Right lobe of liver (tissue), 6 donors: ENCODE results near the gene AATK. TPM values are rescaled to one million over a fixed set of nuclear protein-coding genes. Genes with fewer than 3 reads are reported as not detected.

ENCODE experiments used
- ATAC-seq, 4 donors: fragments of 200-7000 bp; cut with Tn5 transposase; one replicate each; pipeline ENCODE4 v1.9.1; 2020; ENCODE audit warnings: mild to moderate bottlenecking in 4 of 4, moderate library complexity in 4 of 4
- DNase-seq, 3 donors: peaks; one replicate each; pipeline ENCODE4 v3.0.0-alpha.2; 2020
- H3K27ac ChIP-seq, 3 donors: fragments of 200-600 bp; one replicate each; pipeline ENCODE4 v1.8.0; 2022
- H3K27me3 ChIP-seq, 2 donors: fragments of 200-600 bp; one replicate each; pipeline ENCODE4 v1.8.0; 2022
- H3K36me3 ChIP-seq, 4 donors: fragments of 200-600 bp; sonication (generic) in 1 of 4; one replicate each; pipeline versions ENCODE4 v1.5.1 to v1.8.0; 2017 to 2022; ENCODE audit warnings: control low read depth in 1 of 4
- H3K4me1 ChIP-seq, 4 donors: fragments of 200-600 bp; sonication (generic) in 1 of 4; one replicate each; pipeline versions ENCODE4 v1.5.1 to v1.8.0; 2017 to 2022; ENCODE audit warnings: control low read depth in 1 of 4
- H3K4me3 ChIP-seq, 3 donors: fragments of 200-600 bp; one replicate each; pipeline ENCODE4 v1.8.0; 2022
- H3K9me3 ChIP-seq, 4 donors: fragments of 200-600 bp; sonication (generic) in 1 of 4; one replicate each; pipeline versions ENCODE4 v1.5.1 to v1.8.0; 2017 to 2022; ENCODE audit warnings: control low read depth in 1 of 4
- CTCF ChIP-seq, 4 donors: fragments of 200-600 bp in 3 of 4; fragments of 450-650 bp in 1 of 4; IDR thresholded peaks; one replicate each; pipeline versions ENCODE4 v1.5.1 to v1.8.0; 2016 to 2022; ENCODE audit warnings: antibody characterized with exemption in 4 of 4, mild to moderate bottlenecking in 2 of 4
- POLR2A ChIP-seq: fragments of 450-650 bp; IDR thresholded peaks from one replicate; pipeline ENCODE4 v1.6.1; 2017; ENCODE audit warnings: antibody characterized with exemption, mild to moderate bottlenecking
- WGBS: methylation state at CpG from one replicate; pipeline ENCODE4 v1.1.6; 2018; ENCODE audit warnings: low coverage, low lambda C conversion rate; ENCODE audit not compliant: insufficient coverage; ENCODE audit errors: missing lambda C conversion rate; 5-methylcytosine and 5-hydroxymethylcytosine counted together
- intact Hi-C, 2 donors: fragments of 100-400 bp; cut with DNase I; formaldehyde crosslinking; loops; one replicate each; pipeline versions ENCODE4 v1.11.2 to v1.14.1; 2022
- total RNA-seq, 6 experiments: library from RNA; depleted of rRNA in 2 of 6; stranded (reverse); fragments of >200 nt in 2 of 6; fragmentation: NEBNext Ultra II Directional in 3 of 6; extraction: Animal tissue kit (Norgen Biotek cat#: 25700) in 3 of 6; gene quantifications; one replicate each; pipeline versions ENCODE4 v1.1.0 to v1.2.4, GENCODE V29; 2016 to 2023
- donor health status: DM: no; HTN: yes; CAD: no.
- donor health status: DM: no; HTN: no; CAD: no.
- donor health status: DM: no; HTN: no; CAD: no.
- donor health status: DM: no; HTN: yes; CAD: no.
- donor health status: DM: no; HTN: yes; CAD: no.

AATK gene
- total RNA-seq, 6 experiments from 2014 or later, result 0.31 to 1.2 (median 0.86) TPM

GRCh38 chr17:81109957-81110356 is 56.1 kb downstream of the AATK start:
- no peaks in the 10 kb centered on the region for H3K4me1 ChIP-seq
- TF ChIP-seq CTCF (IDR thresholded peaks at IDR 0.05) (no peak), POLR2A (no peak)
- DNase-seq (no peak), ATAC-seq (no peak)
- H3K9me3 ChIP-seq, result no peaks in the 10 kb centered on the region
- peaks cover 0 to 62% (median 32%) of the 10 kb centered on the region in 4 donors for H3K36me3 ChIP-seq
- intact Hi-C loops, result loop anchor here in 1 of 2 donors (10.0 kb wide), 1 partner anchor 115 kb away; the partner anchor contains the start of gene CHMP6
- 91% methylated on average over 15 of the region's 22 CpGs for WGBS
- no peaks in the 10 kb centered on the region for H3K27me3 ChIP-seq
- no peak overlapping the region for H3K4me3 ChIP-seq
- H3K27ac ChIP-seq, result no peak overlapping the region

GRCh38 chr17:81108220-81108619 is 57.8 kb downstream of the AATK start:
- intact Hi-C loops, result loop anchor here in 1 of 2 donors (10.0 kb wide), 1 partner anchor 113 kb away; the partner anchor contains the start of gene CHMP6
- H3K36me3 ChIP-seq, result peaks cover 0 to 78% (median 39%) of the 10 kb centered on the region in 4 donors

GRCh38 chr17:81106716-81107115 is 59.3 kb downstream of the AATK start:
- Histone ChIP-seq H3K27me3 (no peaks in the 10 kb centered on the region), H3K9me3 (no peaks in the 10 kb centered on the region), H3K4me1 (peaks cover 0 to 7% (median 0%) of the 10 kb centered on the region in 4 donors), H3K36me3 (peaks cover 0 to 79% (median 37%) of the 10 kb centered on the region in 4 donors), H3K4me3 (no peak overlapping the region), H3K27ac (no peak overlapping the region)
- TF ChIP-seq POLR2A (no peak), CTCF (IDR thresholded peaks at IDR 0.05) (no peak)
- intact Hi-C loops, result loop anchor here in 1 of 2 donors (10.0 kb wide), 1 partner anchor 112 kb away; the partner anchor contains the start of gene CHMP6
- WGBS, result 83% methylated on average over 3 of the region's 24 CpGs
- DNase-seq (no peak), ATAC-seq (no peak)

More at GRCh38 chr17:81108220-81108619, 57.8 kb downstream of the AATK start:
- no peak for ATAC-seq
- no peak overlapping the region for H3K4me3 ChIP-seq
- no peak for DNase-seq
- no peaks in the 10 kb centered on the region for H3K4me1 ChIP-seq
- no peaks in the 10 kb centered on the region for H3K9me3 ChIP-seq
- H3K27ac ChIP-seq, result no peak overlapping the region
- no peak for TF ChIP-seq CTCF (IDR thresholded peaks at IDR 0.05)
- no peak for TF ChIP-seq POLR2A
- WGBS, result no CpG with 5 or more reads among the region's 9 CpGs
- H3K27me3 ChIP-seq, result no peaks in the 10 kb centered on the region

GRCh38 chr17:81103379-81103778 is 62.6 kb downstream of the AATK start:
- Histone ChIP-seq H3K4me1 (peaks cover 0 to 15% (median 7%) of the 10 kb centered on the region in 4 donors), H3K27ac (no peak overlapping the region), H3K36me3 (peaks cover 0 to 63% (median 28%) of the 10 kb centered on the region in 4 donors), H3K9me3 (no peaks in the 10 kb centered on the region), H3K27me3 (no peaks in the 10 kb centered on the region), H3K4me3 (no peak overlapping the region)
- ATAC-seq, result no peak
- no CpG with 5 or more reads among the region's 20 CpGs for WGBS
- DNase-seq, result no peak
- TF ChIP-seq POLR2A, result no peak
- TF ChIP-seq CTCF (IDR thresholded peaks at IDR 0.05), result no peak
- intact Hi-C loops, result loop anchor here in 1 of 2 donors (5.0 to 10.0 kb wide), 2 partner anchors 81 to 109 kb away; partner anchors contain the start of gene CHMP6
